OCI-LY1 (cell line): ENCODE results near the gene MEA1.

Experiments
- H2AFZ ChIP-seq: fragments of 200-600 bp; sonication (generic), shearing (Covaris generic); 2 replicates; pipeline ENCODE4 v1.6.0; 2014; ENCODE audit warnings: antibody characterized with exemption, mild to moderate bottlenecking, low read length
- H3F3A ChIP-seq: fragments of 200-600 bp; sonication (generic), shearing (Covaris generic); 2 replicates; pipeline ENCODE4 v1.6.0; 2014; ENCODE audit warnings: mild to moderate bottlenecking, antibody characterized with exemption, low read length, moderate library complexity; ENCODE audit not compliant: insufficient read depth
- H3K27ac ChIP-seq: fragments of 200-600 bp; sonication (generic); 2 replicates; pipeline ENCODE4 v1.5.1; 2014; ENCODE audit warnings: low read length, mixed run types, mild to moderate bottlenecking, low read depth; ENCODE audit not compliant: poor library complexity, severe bottlenecking
- H3K27me3 ChIP-seq: fragments of 200-600 bp; sonication (generic); 2 replicates; pipeline ENCODE4 v1.6.0; 2014; ENCODE audit warnings: antibody characterized with exemption, mild to moderate bottlenecking, low read length, moderate library complexity; ENCODE audit not compliant: insufficient read depth
- H3K36me3 ChIP-seq: fragments of 200-600 bp; sonication (generic); 2 replicates; pipeline ENCODE4 v1.6.1; 2014; ENCODE audit warnings: mild to moderate bottlenecking, antibody characterized with exemption, low read length, moderate library complexity, mixed read lengths; ENCODE audit not compliant: insufficient read depth
- H3K4me1 ChIP-seq: fragments of 200-600 bp; sonication (generic); 2 replicates; pipeline ENCODE4 v1.5.1; 2014; ENCODE audit warnings: mild to moderate bottlenecking, low read length, moderate library complexity; ENCODE audit not compliant: insufficient read depth, severe bottlenecking
- H3K4me2 ChIP-seq: fragments of 200-600 bp; sonication (generic), shearing (Covaris generic); 2 replicates; pipeline ENCODE4 v1.6.1; 2014; ENCODE audit warnings: low read length
- H3K4me3 ChIP-seq: fragments of 200-600 bp; sonication (generic); 2 replicates; pipeline ENCODE4 v1.5.1; 2014; ENCODE audit warnings: low read length, low read depth, mild to moderate bottlenecking, mixed read lengths; ENCODE audit not compliant: poor library complexity, severe bottlenecking
- H3K79me2 ChIP-seq: fragments of 200-600 bp; shearing (Covaris generic); 2 replicates; pipeline ENCODE4 v1.6.1; 2016; ENCODE audit warnings: mixed run types, low read length, mixed read lengths; ENCODE audit not compliant: insufficient read depth
- H3K9ac ChIP-seq: fragments of 200-600 bp; sonication (generic), shearing (Covaris generic); 2 replicates; pipeline ENCODE4 v1.6.1; 2014; ENCODE audit warnings: mild to moderate bottlenecking, low read length, mixed read lengths
- H3K9me2 ChIP-seq: fragments of 200-600 bp; sonication (generic), shearing (Covaris generic); 2 replicates; pipeline ENCODE4 v1.6.1; 2014; ENCODE audit warnings: low read depth, mild to moderate bottlenecking, low read length, mixed read lengths
- H3K9me3 ChIP-seq: fragments of 200-600 bp; shearing (Covaris generic); 2 replicates; pipeline ENCODE4 v1.6.1; 2014; ENCODE audit warnings: low read length, mixed read lengths
- H4K20me1 ChIP-seq: fragments of 200-600 bp; sonication (generic), shearing (Covaris generic); 2 replicates; pipeline ENCODE4 v1.6.0; 2016; ENCODE audit warnings: mild to moderate bottlenecking, low read length; ENCODE audit not compliant: insufficient read depth
- CTCF ChIP-seq: fragments of 200-600 bp; sonication (generic), shearing (Covaris generic); IDR thresholded peaks from 2 replicates; pipeline ENCODE4 v1.5.1; 2017; ENCODE audit warnings: mild to moderate bottlenecking, antibody characterized with exemption, low read length, moderate library complexity, mixed read lengths
- EZH2 ChIP-seq: fragments of 200-600 bp; sonication (generic), shearing (Covaris generic); IDR thresholded peaks from 2 replicates; pipeline ENCODE4 v1.8.0; 2017; ENCODE audit warnings: borderline replicate concordance, mixed run types, mild to moderate bottlenecking, antibody characterized with exemption, low read length, moderate library complexity, mixed read lengths

The MEA1 gene

GRCh38 chr6:43053545-43054205 lies 39.9 kb upstream of the MEA1 start, which contains the start of gene CUL7:
CUL7 (minus strand) TSS chr6:43053851; CDS start chr6:43052788, 1,063 bp downstream.
- Histone ChIP-seq H3K4me2 (peak within 1 kb of the TSS; percentile 80), H3F3A (no peaks in the 10 kb centered on the region), H3K4me1 (peaks cover 34% of the 10 kb centered on the region), H3K9ac (peak within 1 kb of the TSS; percentile 85), H2AFZ (peak within 1 kb of the TSS; percentile 71; the same call in 1 of the 2 replicates), H3K9me2 (no peaks in the 10 kb centered on the region), H3K4me3 (peak within 1 kb of the TSS; percentile 78), H3K27me3 (no peaks in the 10 kb centered on the region), H4K20me1 (no peaks in the 10 kb centered on the region), H3K79me2 (peaks cover 8% of the 10 kb centered on the region), H3K27ac (peak within 1 kb of the TSS; percentile 66), H3K36me3 (peaks cover 16% of the 10 kb centered on the region), H3K9me3 (no peaks in the 10 kb centered on the region)
- TF ChIP-seq EZH2, result no peak
- no peak for TF ChIP-seq CTCF

DNA sequence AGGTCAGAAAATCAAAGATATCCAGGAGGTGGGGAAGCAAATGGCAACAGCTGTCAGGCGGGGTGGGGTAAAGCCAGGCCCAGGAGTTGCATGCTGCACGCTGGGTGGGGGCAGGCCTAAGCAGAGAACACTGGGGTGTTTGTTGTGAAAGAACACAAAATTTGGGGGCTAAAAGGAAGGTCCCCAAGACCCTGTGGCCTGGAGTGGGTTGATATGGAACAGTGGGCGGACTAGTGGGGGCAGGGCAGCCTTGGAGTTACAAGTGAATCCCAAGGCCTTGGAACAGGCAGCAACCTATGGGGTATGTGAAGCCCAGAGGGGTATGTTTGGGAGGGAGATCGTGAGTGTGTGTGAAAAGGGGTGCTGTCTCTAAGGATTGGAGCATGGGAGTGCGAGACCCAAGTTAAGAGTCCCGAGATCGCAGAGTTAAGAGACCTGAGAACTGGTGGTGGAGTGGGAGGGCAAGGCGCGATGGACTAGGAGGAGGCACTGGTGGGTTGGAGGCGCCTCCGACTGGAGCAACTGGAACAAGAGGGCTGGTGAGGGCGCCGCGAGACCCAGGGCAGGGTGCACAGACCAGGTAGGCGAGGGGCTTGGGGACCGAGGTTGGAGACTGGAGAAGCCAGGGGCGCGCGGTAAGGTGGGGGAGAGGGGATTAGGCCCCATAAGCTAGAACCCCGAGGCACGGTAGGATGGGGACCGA lies 39.2 kb upstream of the MEA1 start:
- TF ChIP-seq EZH2, result no peak
- TF ChIP-seq CTCF, result no peak
- H3K27ac ChIP-seq, result peak overlapping the region; percentile 61
- no peaks in the 10 kb centered on the region for H3K9me2 ChIP-seq
- peak overlapping the region; percentile 85 for H3K9ac ChIP-seq
- H3K79me2 ChIP-seq, result peaks cover 1% of the 10 kb centered on the region
- H3K36me3 ChIP-seq, result peaks cover 21% of the 10 kb centered on the region
- no peaks in the 10 kb centered on the region for H3K27me3 ChIP-seq
- H3F3A ChIP-seq, result no peaks in the 10 kb centered on the region
- H3K4me1 ChIP-seq, result peaks cover 28% of the 10 kb centered on the region
- peak overlapping the region; percentile 80 for H3K4me2 ChIP-seq
- H2AFZ ChIP-seq, result no peak overlapping the region
- H3K4me3 ChIP-seq, result peak overlapping the region; percentile 78
- no peaks in the 10 kb centered on the region for H4K20me1 ChIP-seq
- H3K9me3 ChIP-seq, result no peaks in the 10 kb centered on the region

- no peaks in the 10 kb centered on the region for H3K79me2 ChIP-seq
- H3K4me3 ChIP-seq, result peak overlapping the region; percentile 78
- H4K20me1 ChIP-seq, result no peaks in the 10 kb centered on the region
Measured at GRCh38 chr6:43052225-43052841, 38.6 kb upstream of the MEA1 start.

More at GRCh38 chr6:43052225-43052841, 38.6 kb upstream of the MEA1 start:
- Histone ChIP-seq H2AFZ (no peak overlapping the region), H3K9me3 (no peaks in the 10 kb centered on the region), H3K27me3 (no peaks in the 10 kb centered on the region), H3K4me2 (peak overlapping the region; percentile 80), H3K27ac (peak overlapping the region; percentile 61), H3K4me1 (peaks cover 24% of the 10 kb centered on the region), H3K36me3 (peaks cover 17% of the 10 kb centered on the region), H3K9ac (peak overlapping the region; percentile 85; the same call in 1 of the 2 replicates), H3K9me2 (no peaks in the 10 kb centered on the region), H3F3A (no peaks in the 10 kb centered on the region)
- TF ChIP-seq CTCF, result no peak
- no peak for TF ChIP-seq EZH2
